ENCODE measurements around the gene FGF8. TPM values are rescaled to one million over a fixed set of nuclear protein-coding genes. Genes with fewer than 3 reads are reported as not detected.

Gene FGF8
- polyA plus RNA-seq, 1 donor, result not detected

GRCh38 chr10:101774589-101775272 is 1.2 kb downstream of the FGF8 start:
- Histone ChIP-seq H3K36me3 (ENCODE audit: control insufficient read depth, insufficient read depth, low read length) (no peaks in the 10 kb centered on the region), H3K9me3 (ENCODE audit: control insufficient read depth, low read depth, low read length) (peaks cover 20% of the 10 kb centered on the region), H3K4me3 (ENCODE audit: low read length) (no peak overlapping the region), H3K27me3 (ENCODE audit: control insufficient read depth, insufficient read depth, low read length) (peaks cover 94% of the 10 kb centered on the region), H3K4me1 (ENCODE audit: control insufficient read depth, insufficient read depth, low read length) (peaks cover 25% of the 10 kb centered on the region), H3K27ac (ENCODE audit: low read length) (no peak overlapping the region)
- WGBS (ENCODE audit: insufficient coverage, low lambda C conversion rate), result no CpG with 5 or more reads among the region's 32 CpGs
- DNase-seq, result no peak

GRCh38 chr10:101773923-101774588 is 1.9 kb downstream of the FGF8 start:
- no peak for DNase-seq
- Histone ChIP-seq H3K9me3 (ENCODE audit: control insufficient read depth, low read depth, low read length) (peaks cover 14% of the 10 kb centered on the region), H3K4me3 (ENCODE audit: low read length) (no peak overlapping the region), H3K27ac (ENCODE audit: low read length) (no peak overlapping the region), H3K36me3 (ENCODE audit: control insufficient read depth, insufficient read depth, low read length) (no peaks in the 10 kb centered on the region), H3K27me3 (ENCODE audit: control insufficient read depth, insufficient read depth, low read length) (peaks cover 94% of the 10 kb centered on the region), H3K4me1 (ENCODE audit: control insufficient read depth, insufficient read depth, low read length) (peaks cover 18% of the 10 kb centered on the region)
- 24% methylated on average over 2 of the region's 13 CpGs for WGBS (ENCODE audit: insufficient coverage, low lambda C conversion rate)

- H3K4me3 ChIP-seq (ENCODE audit: low read length), result no peak overlapping the region
- peaks cover 11% of the 10 kb centered on the region for H3K9me3 ChIP-seq (ENCODE audit: control insufficient read depth, low read depth, low read length)
- H3K27me3 ChIP-seq (ENCODE audit: control insufficient read depth, insufficient read depth, low read length), result peaks cover 94% of the 10 kb centered on the region
- no peak for DNase-seq
- no peak overlapping the region for H3K27ac ChIP-seq (ENCODE audit: low read length)
- no peaks in the 10 kb centered on the region for H3K36me3 ChIP-seq (ENCODE audit: control insufficient read depth, insufficient read depth, low read length)
- 80% methylated on average over 1 of the region's 21 CpGs for WGBS (ENCODE audit: insufficient coverage, low lambda C conversion rate)
- peaks cover 10% of the 10 kb centered on the region for H3K4me1 ChIP-seq (ENCODE audit: control insufficient read depth, insufficient read depth, low read length)
Measured at GRCh38 chr10:101772895-101773761, 2.8 kb downstream of the FGF8 start.

- Histone ChIP-seq H3K4me1 (ENCODE audit: control insufficient read depth, insufficient read depth, low read length) (peaks cover 5% of the 10 kb centered on the region), H3K27me3 (ENCODE audit: control insufficient read depth, insufficient read depth, low read length) (peaks cover 94% of the 10 kb centered on the region)
- WGBS (ENCODE audit: insufficient coverage, low lambda C conversion rate), result no CpG with 5 or more reads among the region's 6 CpGs
Measured at GRCh38 chr10:101772017-101772894, 3.7 kb downstream of the FGF8 start.

GRCh38 chr10:101771380-101771779 is 4.5 kb downstream of the FGF8 start:
- peaks cover 11% of the 10 kb centered on the region for H3K9me3 ChIP-seq (ENCODE audit: control insufficient read depth, low read depth, low read length)
- peaks cover 5% of the 10 kb centered on the region for H3K4me1 ChIP-seq (ENCODE audit: control insufficient read depth, insufficient read depth, low read length)
- H3K36me3 ChIP-seq (ENCODE audit: control insufficient read depth, insufficient read depth, low read length), result no peaks in the 10 kb centered on the region
- H3K4me3 ChIP-seq (ENCODE audit: low read length), result no peak overlapping the region
- WGBS (ENCODE audit: insufficient coverage, low lambda C conversion rate), result no CpG with 5 or more reads among the region's 10 CpGs
- no peak for DNase-seq
- H3K27me3 ChIP-seq (ENCODE audit: control insufficient read depth, insufficient read depth, low read length), result peaks cover 94% of the 10 kb centered on the region
- no peak overlapping the region for H3K27ac ChIP-seq (ENCODE audit: low read length)

More at GRCh38 chr10:101772017-101772894, 3.7 kb downstream of the FGF8 start:
- H3K36me3 ChIP-seq (ENCODE audit: control insufficient read depth, insufficient read depth, low read length), result no peaks in the 10 kb centered on the region
- no peak for DNase-seq
- H3K27ac ChIP-seq (ENCODE audit: low read length), result no peak overlapping the region
- H3K9me3 ChIP-seq (ENCODE audit: control insufficient read depth, low read depth, low read length), result peaks cover 11% of the 10 kb centered on the region
- H3K4me3 ChIP-seq (ENCODE audit: low read length), result no peak overlapping the region

- peaks cover 100% of the 10 kb centered on the region for H3K27me3 ChIP-seq (ENCODE audit: control insufficient read depth, insufficient read depth, low read length)
- H3K27ac ChIP-seq (ENCODE audit: low read length), result no peak overlapping the region
- H3K4me3 ChIP-seq (ENCODE audit: low read length), result no peak overlapping the region
- H3K9me3 ChIP-seq (ENCODE audit: control insufficient read depth, low read depth, low read length), result peaks cover 11% of the 10 kb centered on the region
- DNase-seq, result no peak
- WGBS (ENCODE audit: insufficient coverage, low lambda C conversion rate), result no CpG with 5 or more reads among the region's 41 CpGs
- no peaks in the 10 kb centered on the region for H3K36me3 ChIP-seq (ENCODE audit: control insufficient read depth, insufficient read depth, low read length)
- H3K4me1 ChIP-seq (ENCODE audit: control insufficient read depth, insufficient read depth, low read length), result peaks cover 5% of the 10 kb centered on the region
Measured at GRCh38 chr10:101770331-101771215, 5.3 kb downstream of the FGF8 start.

- H3K36me3 ChIP-seq (ENCODE audit: control insufficient read depth, insufficient read depth, low read length), result no peaks in the 10 kb centered on the region
- no peak for DNase-seq
- no peak overlapping the region for H3K4me3 ChIP-seq (ENCODE audit: low read length)
- no peaks in the 10 kb centered on the region for H3K4me1 ChIP-seq (ENCODE audit: control insufficient read depth, insufficient read depth, low read length)
- H3K27me3 ChIP-seq (ENCODE audit: control insufficient read depth, insufficient read depth, low read length), result peaks cover 98% of the 10 kb centered on the region
- peaks cover 3% of the 10 kb centered on the region for H3K9me3 ChIP-seq (ENCODE audit: control insufficient read depth, low read depth, low read length)
- WGBS (ENCODE audit: insufficient coverage, low lambda C conversion rate), result no CpG with 5 or more reads among the region's 5 CpGs
- H3K27ac ChIP-seq (ENCODE audit: low read length), result no peak overlapping the region
Measured at GRCh38 chr10:101769541-101770180, 6.3 kb downstream of the FGF8 start.

GRCh38 chr10:101768791-101769170 is 7.1 kb downstream of the FGF8 start:
- H3K4me3 ChIP-seq (ENCODE audit: low read length), result no peak overlapping the region
- H3K27ac ChIP-seq (ENCODE audit: low read length), result no peak overlapping the region
- H3K27me3 ChIP-seq (ENCODE audit: control insufficient read depth, insufficient read depth, low read length), result peaks cover 91% of the 10 kb centered on the region
- no peaks in the 10 kb centered on the region for H3K36me3 ChIP-seq (ENCODE audit: control insufficient read depth, insufficient read depth, low read length)
- peaks cover 3% of the 10 kb centered on the region for H3K9me3 ChIP-seq (ENCODE audit: control insufficient read depth, low read depth, low read length)
- DNase-seq, result no peak
- no CpG with 5 or more reads among the region's 8 CpGs for WGBS (ENCODE audit: insufficient coverage, low lambda C conversion rate)
- no peaks in the 10 kb centered on the region for H3K4me1 ChIP-seq (ENCODE audit: control insufficient read depth, insufficient read depth, low read length)

Data from large intestine (tissue), 3 donors.